CD4-positive, alpha-beta T cell treated with Interleukin-6 at 100 ng/mL for 8 hours (primary cell): ENCODE measurements around the gene MAP3K7.

Source experiments
- DNase-seq: peaks from one replicate; pipeline ENCODE4 v3.0.0-alpha.2; 2020; ENCODE audit warnings: mixed read lengths, low spot score

The MAP3K7 gene

DNA sequence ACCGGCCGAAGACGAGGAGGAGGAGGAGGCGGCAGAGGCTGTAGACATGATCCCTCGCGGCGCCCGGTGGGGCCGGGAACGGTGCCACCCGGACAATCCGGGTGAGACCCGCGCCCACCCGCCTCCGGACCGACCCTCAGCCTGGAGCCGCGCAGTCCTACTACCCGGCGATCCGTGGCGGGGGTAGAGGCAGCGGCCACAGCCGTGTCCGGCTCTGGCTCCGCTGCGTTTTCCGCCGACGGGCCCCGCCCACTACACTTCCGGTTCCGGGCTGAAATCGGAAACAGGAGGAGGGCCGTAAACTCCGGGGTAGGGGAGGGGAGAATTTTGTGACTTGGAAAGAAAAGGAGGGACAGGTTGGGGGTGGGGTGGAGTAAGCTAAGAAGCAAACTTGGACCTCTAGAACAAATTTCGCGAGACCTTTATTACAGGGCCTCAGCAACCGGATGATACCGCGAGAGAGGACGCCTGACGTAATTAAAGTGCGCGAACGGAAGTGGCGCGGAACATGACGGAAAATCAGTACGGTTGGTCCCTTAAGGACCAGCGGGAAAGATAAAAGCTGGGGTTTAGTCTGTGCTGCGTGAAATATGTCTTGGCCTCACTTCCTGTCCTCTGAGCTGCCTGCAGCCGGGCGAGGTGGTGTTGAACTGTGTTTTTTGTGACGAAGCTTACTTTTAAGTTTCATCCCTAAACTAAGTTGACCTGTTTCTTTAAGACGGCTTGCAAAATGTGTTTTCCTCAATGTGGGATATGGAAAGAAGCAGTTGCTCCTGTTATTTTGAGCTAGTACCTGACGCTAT, at the start of gene MAP3K7:
Gene MAP3K7, minus strand, starts transcription at position 237 of the 803 bp plus-strand sequence. Its CDS starts 189 bp downstream, at position 48.
- peak; percentile 89 for DNase-seq

- no peak for DNase-seq
These were observed 44.2 kb upstream of the MAP3K7 start for GRCh38 chr6:90631046-90631445.

GRCh38 chr6:90621581-90621980, 34.7 kb upstream of the MAP3K7 start:
- no peak for DNase-seq

DNA sequence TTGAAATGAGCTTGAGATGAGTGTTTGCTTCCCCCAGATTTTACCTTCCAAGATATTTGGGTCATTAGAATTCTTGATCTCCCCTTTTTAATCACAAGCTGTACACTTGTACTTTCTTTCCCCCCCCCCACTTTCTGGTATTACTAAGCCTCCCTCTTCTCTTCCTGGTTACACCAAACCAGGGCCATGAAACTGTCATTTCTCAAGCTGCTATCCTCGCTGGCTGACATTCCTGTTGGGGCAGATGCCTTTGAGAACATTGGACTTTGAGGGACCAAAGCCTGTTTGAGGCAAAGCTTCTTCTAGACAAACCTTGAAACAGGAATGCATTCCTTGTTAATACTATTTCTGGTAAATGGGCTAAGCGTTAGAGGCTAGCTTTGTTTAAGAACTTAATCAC, 32.3 kb upstream of the MAP3K7 start:
- no peak for DNase-seq

DNA sequence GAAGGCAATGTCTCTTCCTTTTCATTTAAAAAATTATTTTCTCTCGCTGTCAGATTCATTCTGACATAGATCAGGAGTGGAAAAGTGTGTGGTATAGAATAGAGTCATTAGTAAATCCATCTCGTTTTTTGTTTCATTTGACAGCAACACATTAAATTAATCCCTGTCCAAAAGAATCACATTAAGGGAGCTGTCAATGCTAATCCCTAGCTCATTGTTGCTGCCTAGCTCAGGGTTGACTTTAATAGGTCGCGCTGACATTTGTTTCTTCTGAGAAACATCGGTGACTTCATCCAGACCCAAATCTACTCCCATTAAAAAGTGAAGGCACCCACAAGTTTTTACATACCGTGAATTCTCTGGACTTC, 25.4 kb upstream of the MAP3K7 start:
- DNase-seq, result no peak

DNA sequence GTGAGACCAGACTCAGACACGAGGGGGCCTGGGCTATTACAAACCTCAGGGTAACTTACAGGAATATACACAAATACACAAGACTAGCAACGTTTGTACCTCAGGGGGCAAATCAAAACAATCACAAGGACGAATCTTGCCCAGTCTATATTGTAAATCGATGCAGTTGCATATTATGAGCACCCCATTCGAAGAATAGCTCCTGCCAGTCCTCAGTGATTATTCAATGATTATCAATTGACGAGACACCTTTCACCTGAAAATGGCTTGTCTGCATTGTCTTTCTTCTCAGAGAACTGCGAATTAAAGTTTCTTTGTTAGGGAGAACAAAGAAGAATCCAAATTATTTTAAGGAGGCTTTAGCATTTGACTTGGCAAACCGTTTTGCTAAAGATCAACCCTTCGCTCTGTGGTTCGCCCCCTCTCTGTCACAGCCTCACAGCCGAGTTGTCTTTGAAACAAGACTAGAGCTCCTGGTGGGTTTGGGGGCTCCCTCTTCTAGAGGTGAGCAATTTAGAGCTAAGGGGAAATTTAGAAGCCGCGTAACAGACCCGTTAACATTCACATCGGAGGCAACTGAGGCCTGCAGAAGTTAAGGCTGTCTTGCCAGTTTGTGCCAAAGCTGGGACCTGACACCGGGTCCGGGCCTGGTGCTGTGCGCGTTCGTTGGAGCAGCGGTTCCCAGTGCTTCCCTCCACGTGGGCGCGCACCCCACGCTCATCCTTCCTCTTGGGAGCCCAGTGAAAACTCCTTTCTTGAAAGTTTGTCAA, 24.9 kb upstream of the MAP3K7 start:
- DNase-seq, result no peak

GRCh38 chr6:90610751-90611542, 24.1 kb upstream of the MAP3K7 start:
- DNase-seq, result no peak

DNA sequence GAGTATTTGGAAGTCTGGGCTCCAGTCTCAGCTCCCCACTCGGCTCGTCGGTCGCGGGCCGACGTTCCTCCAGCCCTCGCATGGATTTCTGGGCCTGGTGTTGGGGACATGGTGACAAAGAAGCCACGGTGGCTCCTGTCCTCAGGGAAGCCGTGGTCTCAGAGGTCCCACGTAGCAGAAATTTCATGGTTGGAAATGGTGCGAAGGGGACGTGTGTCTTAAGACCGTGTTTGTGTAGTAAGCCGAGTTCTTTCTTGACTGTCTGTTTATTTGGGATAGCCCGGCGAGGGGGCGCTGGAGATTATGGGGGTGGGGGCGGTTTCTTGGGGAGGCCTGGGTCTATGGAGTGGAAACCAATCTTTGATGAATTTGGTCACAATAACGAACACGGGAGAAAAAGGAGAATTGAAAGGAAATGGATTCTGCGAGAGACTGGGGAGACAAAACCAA, 23.5 kb upstream of the MAP3K7 start:
- DNase-seq, result no peak

DNA sequence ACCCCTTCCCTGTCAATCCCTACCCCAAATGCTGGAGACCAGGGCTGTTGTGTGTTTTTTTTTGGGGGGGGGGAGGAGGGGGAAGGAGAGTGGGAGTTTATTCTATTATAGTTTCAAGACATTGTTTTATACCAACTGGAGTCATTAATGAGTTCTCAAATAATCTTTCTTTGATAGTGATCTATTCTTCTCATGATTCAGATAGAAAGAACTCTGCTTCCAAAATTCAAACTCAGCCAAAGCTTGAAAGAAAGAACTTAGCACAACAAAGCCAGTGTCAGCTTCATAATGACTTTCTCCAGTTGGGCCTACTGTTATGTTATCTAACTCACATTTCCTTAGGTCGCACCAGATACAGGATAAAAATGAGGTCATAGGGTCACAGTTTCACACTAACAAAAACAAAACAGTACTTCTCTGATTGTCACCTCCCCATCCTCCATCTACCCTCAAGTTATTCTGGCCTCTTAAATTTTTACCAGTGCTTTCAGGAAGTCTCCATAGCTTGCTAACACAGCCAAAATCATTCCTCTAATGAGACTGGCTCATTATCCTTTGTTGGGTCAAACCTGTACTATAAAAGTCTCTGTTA, 19.0 kb upstream of the MAP3K7 start:
- DNase-seq, result no peak

DNA sequence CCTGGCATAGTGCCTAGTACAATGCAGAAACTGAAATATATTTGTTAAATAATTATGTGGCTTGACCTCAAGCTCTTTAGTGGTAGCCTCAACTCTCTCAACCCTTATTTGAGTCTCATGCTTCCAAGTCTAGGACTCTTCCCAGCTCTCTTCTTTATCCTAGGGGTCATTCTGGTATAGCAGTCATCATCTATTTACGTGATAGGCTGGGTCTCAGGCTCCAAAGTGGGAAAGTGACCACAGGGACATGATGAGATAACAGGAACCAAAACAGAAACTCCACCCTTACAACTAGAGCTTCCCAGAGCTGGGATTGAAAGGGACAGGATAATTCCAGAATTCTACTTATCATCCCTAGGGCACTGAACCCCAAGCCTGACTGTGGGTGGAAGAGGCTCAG, 17.7 kb upstream of the MAP3K7 start:
- no peak for DNase-seq

DNA sequence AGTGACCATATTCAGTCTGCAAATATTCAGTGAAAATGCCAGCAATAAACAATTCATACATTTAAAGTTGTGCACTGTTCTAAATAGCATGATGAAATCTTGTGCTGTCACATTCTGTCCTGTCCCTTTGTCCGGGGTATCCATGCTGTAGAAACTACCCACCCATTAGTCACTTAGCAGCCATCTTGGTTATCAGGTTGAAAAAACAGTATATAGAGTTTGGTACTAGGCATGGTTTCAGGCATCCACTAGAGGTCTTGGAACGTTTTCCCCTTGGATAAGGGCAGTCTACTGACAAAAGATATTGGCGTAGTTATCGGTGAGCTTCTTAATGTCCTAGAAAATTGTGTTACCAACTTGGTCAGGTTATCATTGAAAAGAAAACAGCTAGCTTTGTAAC, 12.3 kb upstream of the MAP3K7 start:
- no peak for DNase-seq

DNA sequence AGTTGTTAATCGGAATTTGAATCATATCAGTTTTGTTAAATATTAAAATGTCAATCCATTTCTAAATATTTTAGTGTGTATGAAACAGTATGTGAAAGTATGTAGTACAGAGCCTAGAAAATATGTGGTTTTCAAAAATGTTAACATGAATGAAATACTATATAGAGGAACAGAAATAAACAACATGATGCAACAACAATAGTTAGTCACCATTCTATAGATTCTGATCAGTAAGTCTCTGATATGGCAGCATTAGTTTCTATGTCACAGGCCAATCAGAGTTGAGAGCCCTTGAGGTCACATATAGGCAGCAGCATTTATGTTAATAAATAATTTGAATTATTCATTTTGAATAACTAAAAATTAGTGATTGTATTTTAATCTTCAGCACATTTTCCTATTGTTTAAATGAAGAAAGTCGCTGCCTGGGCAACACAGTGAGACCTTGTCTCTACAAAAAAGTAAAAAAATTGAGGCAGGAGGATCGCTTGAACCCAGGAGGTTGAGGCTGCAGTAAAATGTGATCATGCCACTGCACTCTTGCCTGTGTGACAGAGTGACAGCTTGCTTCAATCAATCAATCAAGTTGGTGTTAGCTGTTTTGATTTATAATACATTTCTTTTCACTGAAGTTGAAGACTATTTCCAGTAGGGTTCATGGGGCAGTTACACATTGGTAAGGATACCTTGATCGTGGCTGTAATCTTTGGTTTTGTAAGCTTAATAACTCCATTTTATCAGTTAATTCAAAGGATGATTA, 11.5 kb upstream of the MAP3K7 start:
- DNase-seq, result no peak

DNA sequence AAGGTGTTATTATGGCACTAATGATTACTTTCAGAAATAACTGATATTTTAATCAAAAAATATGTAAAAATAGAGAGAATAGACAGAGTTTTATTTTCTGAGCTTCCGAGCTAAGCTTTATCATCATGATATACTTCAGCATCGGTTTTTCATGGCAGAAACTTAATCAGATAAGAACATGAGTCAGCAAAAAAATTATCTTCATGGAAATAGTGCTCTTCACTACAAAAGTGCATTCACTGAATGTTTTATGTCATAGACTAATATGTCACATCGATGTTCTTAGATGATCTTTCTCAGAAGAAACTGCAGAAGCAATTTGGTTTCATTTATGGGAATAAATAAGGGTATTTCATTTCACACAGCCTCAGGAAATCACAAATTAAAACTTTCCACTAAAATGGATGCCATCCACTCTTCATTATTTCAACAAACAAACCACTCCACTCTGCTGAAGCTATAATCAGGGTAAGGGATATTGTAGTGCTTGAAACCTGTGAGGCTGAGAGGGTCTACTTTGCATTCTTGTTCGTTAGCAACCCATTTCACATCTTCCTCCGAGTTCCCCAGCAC, 10.2 kb upstream of the MAP3K7 start:
- DNase-seq, result no peak

DNA sequence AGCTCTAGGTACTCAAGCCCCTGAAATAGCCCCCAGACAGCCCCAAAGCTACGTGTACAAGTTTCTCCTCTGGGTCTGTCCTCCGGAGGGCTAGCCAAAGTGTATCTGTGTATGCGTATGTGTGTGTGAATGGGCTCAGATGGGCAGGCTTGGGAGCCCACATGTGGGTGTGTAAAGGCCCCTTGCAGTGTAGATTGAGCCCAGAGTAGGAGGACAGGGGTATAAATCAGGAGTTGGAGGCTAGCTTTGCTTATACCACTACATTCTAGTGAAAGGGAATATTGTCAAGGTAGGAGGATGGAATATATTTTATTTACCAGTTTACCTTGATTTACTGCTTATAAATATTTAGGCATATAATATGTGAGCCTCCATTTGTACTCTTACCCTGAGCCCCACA, 9.0 kb upstream of the MAP3K7 start:
- DNase-seq, result no peak

DNA sequence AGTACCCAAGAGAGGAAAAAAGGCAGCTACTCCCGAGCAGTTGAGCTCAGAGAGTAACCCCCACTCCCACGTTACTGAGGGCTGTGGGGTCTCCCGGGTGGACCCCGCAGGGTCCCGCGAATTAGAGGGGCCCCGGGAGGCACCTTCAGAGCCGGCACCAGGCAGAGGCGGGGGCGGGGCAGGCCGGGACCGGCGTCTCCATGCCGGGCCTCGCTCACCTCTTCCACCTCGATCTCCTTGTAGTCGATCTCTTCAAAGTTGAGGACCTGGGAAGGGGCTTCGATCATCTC, 381 bp downstream of the MAP3K7 start:
- DNase-seq, result no peak

- no peak for DNase-seq
These were observed 2.1 kb downstream of the MAP3K7 start for GRCh38 chr6:90584636-90585255.

DNA sequence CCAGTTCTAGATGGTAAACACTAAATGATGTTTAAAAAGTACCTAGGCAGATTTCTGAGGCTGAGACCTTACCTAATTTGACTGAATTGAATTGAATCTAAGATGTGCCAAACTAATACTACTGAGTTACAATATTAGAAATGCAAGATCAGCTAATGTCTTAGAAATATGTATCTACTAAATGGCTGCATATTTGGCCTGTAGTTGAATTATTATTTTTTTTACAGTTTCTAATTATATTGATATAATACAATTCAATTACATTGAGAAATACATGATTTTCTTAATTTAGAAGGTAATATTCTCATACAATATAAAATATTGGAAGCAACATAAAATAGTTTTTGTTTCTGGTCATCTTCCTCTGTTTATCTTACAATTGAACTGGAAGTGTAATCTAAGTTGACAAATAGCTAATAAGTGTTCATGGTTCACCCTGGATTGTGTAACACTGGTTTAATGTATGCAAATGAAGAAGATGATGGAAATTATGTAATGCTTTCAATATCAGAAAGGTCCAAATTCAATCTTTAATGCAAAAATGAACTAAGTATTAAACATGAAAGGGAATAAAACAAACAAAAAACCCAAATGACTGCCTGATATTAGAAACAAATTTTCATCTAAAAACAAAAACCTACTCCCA, 2.9 kb downstream of the MAP3K7 start:
- no peak for DNase-seq

GRCh38 chr6:90583179-90583835, 3.6 kb downstream of the MAP3K7 start:
- DNase-seq, result no peak

DNA sequence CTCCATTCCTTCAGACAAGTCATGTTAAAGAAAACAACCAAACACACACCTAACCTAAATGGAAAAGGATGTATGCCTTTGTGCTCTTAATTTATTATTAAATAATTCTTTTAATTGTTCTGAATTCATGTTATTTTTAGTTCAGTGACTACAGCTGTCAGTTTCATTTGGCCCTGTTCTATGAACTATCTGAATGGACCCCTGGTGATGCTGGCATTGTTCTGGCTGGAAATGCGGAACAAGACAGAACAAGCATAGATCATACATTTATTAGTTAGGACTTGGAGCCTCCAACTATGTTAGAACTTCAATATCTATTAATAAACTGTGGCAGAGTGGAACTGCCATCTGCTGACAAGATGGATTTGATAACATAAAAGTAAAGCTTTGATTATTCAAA, 5.7 kb downstream of the MAP3K7 start:
- DNase-seq, result no peak
